Measurements from ENCODE around the gene CAB39. TPM values are rescaled to one million over a fixed set of nuclear protein-coding genes. Genes with fewer than 3 reads are reported as not detected.

CAB39 gene
- total RNA-seq, 1 experiment from 2014 or later: 91.7 TPM

- peak overlapping the region; percentile 76 for H3K27ac Mint-ChIP-seq (ENCODE audit: low read depth, unreplicated experiment)
- DNase-seq (ENCODE audit: unreplicated experiment): no peak
- peaks cover 33% of the 10 kb centered on the region for H3K4me1 Mint-ChIP-seq (ENCODE audit: insufficient read depth, unreplicated experiment)
- no peak overlapping the region for H3K4me3 Mint-ChIP-seq (ENCODE audit: unreplicated experiment)
- BruUV-seq (replicated peaks): no TSS peak
- H3K36me3 Mint-ChIP-seq (ENCODE audit: insufficient read depth, unreplicated experiment): peaks cover 8% of the 10 kb centered on the region
- intact Hi-C loops (cut with micrococcal nuclease): no loop called here
- CTCF ChIA-PET: interaction anchor here (0.6 to 0.9 kb wide), 5 partner anchors 13 to 636 kb away, joined by 3 to 4 read pairs (median 3); no protein-coding TSS in a partner anchor
- no peaks in the 10 kb centered on the region for H3K9me3 Mint-ChIP-seq (ENCODE audit: unreplicated experiment)
- no peaks in the 10 kb centered on the region for H3K27me3 Mint-ChIP-seq (ENCODE audit: insufficient read depth, unreplicated experiment)
- POLR2A ChIA-PET: interaction anchor here (1.3 to 3.1 kb wide), 7 partner anchors 10 to 56 kb away, joined by 3 to 16 read pairs (median 5); no protein-coding TSS in a partner anchor
- TF ChIP-seq CTCF (IDR thresholded peaks at IDR 0.05; ENCODE audit: unreplicated experiment): no peak
Observed at GRCh38 chr2:230737791-230738226, 25.2 kb downstream of the CAB39 start.

GRCh38 chr2:230738391-230738811, 25.8 kb downstream of the CAB39 start:
- TF ChIP-seq CTCF (IDR thresholded peaks at IDR 0.05; ENCODE audit: unreplicated experiment): no peak
- POLR2A ChIA-PET: interaction anchor here (1.3 to 1.6 kb wide), 4 partner anchors 10 to 56 kb away, joined by 5 to 7 read pairs (median 6); no protein-coding TSS in a partner anchor
- Mint-ChIP-seq H3K4me3 (ENCODE audit: unreplicated experiment) (no peak overlapping the region), H3K9me3 (ENCODE audit: unreplicated experiment) (no peaks in the 10 kb centered on the region), H3K27me3 (ENCODE audit: insufficient read depth, unreplicated experiment) (no peaks in the 10 kb centered on the region), H3K4me1 (ENCODE audit: insufficient read depth, unreplicated experiment) (peaks cover 30% of the 10 kb centered on the region), H3K27ac (ENCODE audit: low read depth, unreplicated experiment) (peak overlapping the region; percentile 76), H3K36me3 (ENCODE audit: insufficient read depth, unreplicated experiment) (peaks cover 7% of the 10 kb centered on the region)
- CTCF ChIA-PET: interaction anchor here (0.6 to 1.2 kb wide), 5 partner anchors 14 to 59 kb away, joined by 3 to 4 read pairs (median 3); no protein-coding TSS in a partner anchor
- DNase-seq (ENCODE audit: unreplicated experiment): peak; percentile 22
- no TSS peak for BruUV-seq (replicated peaks)
- intact Hi-C loops (cut with micrococcal nuclease): no loop called here

- H3K27ac Mint-ChIP-seq (ENCODE audit: low read depth, unreplicated experiment): peak overlapping the region; percentile 76
- H3K27me3 Mint-ChIP-seq (ENCODE audit: insufficient read depth, unreplicated experiment): no peaks in the 10 kb centered on the region
- POLR2A ChIA-PET: interaction anchor here (1.3 to 2.0 kb wide), 5 partner anchors 11 to 55 kb away, joined by 5 to 7 read pairs (median 6); no protein-coding TSS in a partner anchor
- intact Hi-C loops (cut with micrococcal nuclease): no loop called here
- CTCF ChIA-PET: interaction anchor here (0.7 to 1.2 kb wide), 2 partner anchors 17 to 56 kb away, joined by 3 read pairs; no protein-coding TSS in a partner anchor
- peaks cover 25% of the 10 kb centered on the region for H3K4me1 Mint-ChIP-seq (ENCODE audit: insufficient read depth, unreplicated experiment)
- no peak for DNase-seq (ENCODE audit: unreplicated experiment)
- H3K4me3 Mint-ChIP-seq (ENCODE audit: unreplicated experiment): no peak overlapping the region
- H3K9me3 Mint-ChIP-seq (ENCODE audit: unreplicated experiment): no peaks in the 10 kb centered on the region
- BruUV-seq (replicated peaks): no TSS peak
- peaks cover 8% of the 10 kb centered on the region for H3K36me3 Mint-ChIP-seq (ENCODE audit: insufficient read depth, unreplicated experiment)
- no peak for TF ChIP-seq CTCF (IDR thresholded peaks at IDR 0.05; ENCODE audit: unreplicated experiment)
Observed at GRCh38 chr2:230738924-230739323, 26.3 kb downstream of the CAB39 start.

- DNase-seq (ENCODE audit: unreplicated experiment): no peak
- Mint-ChIP-seq H3K36me3 (ENCODE audit: insufficient read depth, unreplicated experiment) (peaks cover 14% of the 10 kb centered on the region), H3K27me3 (ENCODE audit: insufficient read depth, unreplicated experiment) (no peaks in the 10 kb centered on the region), H3K9me3 (ENCODE audit: unreplicated experiment) (no peaks in the 10 kb centered on the region), H3K27ac (ENCODE audit: low read depth, unreplicated experiment) (no peak overlapping the region), H3K4me1 (ENCODE audit: insufficient read depth, unreplicated experiment) (peaks cover 17% of the 10 kb centered on the region), H3K4me3 (ENCODE audit: unreplicated experiment) (no peak overlapping the region)
- no TSS peak for BruUV-seq (replicated peaks)
- CTCF ChIA-PET: interaction anchor here (0.6 to 1.2 kb wide), 3 partner anchors 14 to 189 kb away, joined by 3 read pairs; no protein-coding TSS in a partner anchor
- POLR2A ChIA-PET: interaction anchor here (1.0 to 2.0 kb wide), 2 partner anchors 17 to 58 kb away, joined by 3 to 6 read pairs; no protein-coding TSS in a partner anchor
- no peak for TF ChIP-seq CTCF (IDR thresholded peaks at IDR 0.05; ENCODE audit: unreplicated experiment)
- intact Hi-C loops (cut with micrococcal nuclease): no loop called here
Observed at GRCh38 chr2:230739961-230740360, 27.3 kb downstream of the CAB39 start.
